Measurements from ENCODE around the gene MDFIC2. TPM values are rescaled to one million over a fixed set of nuclear protein-coding genes. Genes with fewer than 3 reads are reported as not detected.
"Not testable (repeated sequence)": the region's sequence is repeated elsewhere in the genome, so short reads cannot be mapped to it uniquely, and the experiment has no call there.

MDFIC2 gene
- total RNA-seq, 2 donors from 2014 or later = not detected

- intact Hi-C loops (cut with DNase I) = no loop called here
- ATAC-seq (no peak), DNase-seq (no peak)
Measured at GRCh38 chr3:70272798-70273197, 39.6 kb downstream of the MDFIC2 start.

DNA sequence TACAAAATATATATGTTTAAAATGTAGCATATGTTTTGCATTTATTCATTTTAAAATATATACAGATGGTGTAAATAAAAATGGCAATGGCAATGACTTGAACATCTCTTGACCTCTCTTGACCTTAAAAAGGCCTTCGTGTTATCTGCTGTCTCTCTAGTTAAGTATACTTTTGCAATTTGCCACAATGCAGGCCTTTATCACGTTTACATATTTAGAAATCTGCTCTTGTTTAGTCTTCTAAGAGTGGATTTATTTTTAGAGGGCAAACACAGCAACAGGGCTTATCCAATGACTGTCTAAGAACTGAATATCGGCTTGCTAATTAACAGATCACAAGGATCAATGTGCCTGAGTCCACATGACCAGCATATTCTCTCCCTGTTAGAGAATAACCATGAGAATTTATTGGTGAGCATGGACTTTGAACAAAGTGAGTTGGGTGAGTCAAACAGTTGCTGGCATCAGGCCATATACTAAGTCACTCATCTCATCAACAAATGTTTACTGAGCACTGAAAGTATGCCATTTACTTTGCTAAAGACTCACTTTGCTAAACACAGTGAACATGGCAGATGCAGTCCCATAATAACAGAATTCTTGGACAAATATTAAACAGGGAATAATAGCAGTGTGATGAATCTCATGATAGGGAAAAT lies 48.2 kb downstream of the MDFIC2 start:
- intact Hi-C loops (cut with DNase I) = no loop called here
- DNase-seq = no peak
- no peak for ATAC-seq

- no peak for DNase-seq
- intact Hi-C loops (cut with DNase I) = no loop called here
- no peak for ATAC-seq
Measured at GRCh38 chr3:70261283-70261682, 51.2 kb downstream of the MDFIC2 start.

- DNase-seq (no peak), ATAC-seq (no peak)
- intact Hi-C loops (cut with DNase I) = no loop called here
Measured at GRCh38 chr3:70256566-70256965, 55.9 kb downstream of the MDFIC2 start.

DNA sequence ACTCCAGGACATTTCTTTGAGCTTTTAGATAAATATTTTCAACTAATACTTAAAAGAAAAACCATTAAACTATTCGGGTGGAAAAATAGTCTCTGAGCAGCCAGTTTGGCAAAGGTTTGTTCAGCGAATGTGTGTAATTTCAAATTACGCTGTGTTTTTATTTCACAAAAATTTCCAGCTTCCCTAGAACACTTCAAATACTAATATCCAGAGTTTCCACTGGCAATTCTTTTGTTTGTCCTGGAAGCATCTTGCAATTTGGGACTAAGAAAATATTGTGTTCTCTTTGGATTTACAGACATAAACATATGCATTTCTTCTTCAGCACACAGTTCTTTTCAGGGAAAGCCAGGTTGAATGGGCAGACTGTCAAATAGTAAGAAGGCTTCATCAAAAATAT lies 61.9 kb downstream of the MDFIC2 start:
- intact Hi-C loops (cut with DNase I) = no loop called here
- no peak for ATAC-seq
- no peak for DNase-seq

DNA sequence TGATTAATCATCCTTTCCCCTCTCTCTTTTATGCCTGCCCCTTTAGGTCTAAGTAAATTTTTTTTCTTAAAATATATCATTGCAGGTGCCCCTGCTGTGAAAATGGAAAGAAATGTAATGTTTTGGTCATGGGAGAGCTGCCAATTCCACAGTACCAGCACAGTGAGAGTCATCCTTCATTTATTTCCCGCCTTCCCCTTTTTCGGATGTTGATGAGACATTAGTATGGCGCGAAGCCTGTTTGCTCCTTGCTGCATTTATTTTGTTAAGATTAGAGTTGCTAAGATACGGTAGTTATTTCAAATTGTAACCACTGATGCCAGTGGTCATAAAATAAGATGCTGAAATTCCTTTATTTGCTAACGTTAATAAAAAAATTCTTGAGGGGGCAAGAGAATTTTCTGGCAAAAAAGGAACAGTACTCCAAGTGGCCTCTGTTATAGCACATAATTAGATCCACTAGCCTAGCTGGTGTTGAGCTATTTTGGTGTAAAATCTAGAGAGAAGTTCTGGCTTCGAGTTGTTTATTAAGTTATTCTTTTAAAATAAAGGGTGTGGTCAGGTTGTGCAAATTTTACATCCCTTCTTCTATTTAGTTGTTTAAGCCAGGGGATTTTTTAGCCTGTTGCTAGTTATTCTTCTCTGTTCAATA lies 62.8 kb downstream of the MDFIC2 start:
- intact Hi-C loops (cut with DNase I) = no loop called here
- ATAC-seq (peak; percentile 27 to 98), DNase-seq (no peak)

- intact Hi-C loops (cut with DNase I) = no loop called here
- ATAC-seq (no peak), DNase-seq (no peak)
Measured at GRCh38 chr3:70248856-70249255, 63.6 kb downstream of the MDFIC2 start.

DNA sequence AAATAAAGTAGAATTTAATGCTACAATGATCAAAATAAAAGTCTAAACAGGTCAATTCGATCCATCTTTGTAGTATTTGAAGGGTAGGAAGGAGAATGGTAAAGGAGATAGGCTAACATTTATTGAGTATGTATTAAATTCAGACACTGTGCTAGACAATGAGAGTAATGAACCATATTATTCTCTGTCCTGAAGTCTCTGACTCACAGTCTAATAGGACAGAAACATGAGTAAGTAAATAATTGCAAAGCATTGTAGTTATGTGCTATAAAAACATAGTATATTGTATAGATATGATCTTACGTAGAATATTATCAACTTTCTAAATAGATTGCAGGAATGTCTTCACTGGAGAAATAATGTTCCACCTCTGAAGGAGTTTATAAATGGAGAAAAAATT lies 64.5 kb downstream of the MDFIC2 start:
- ATAC-seq (no peak), DNase-seq (no peak)
- intact Hi-C loops (cut with DNase I) = no loop called here

DNA sequence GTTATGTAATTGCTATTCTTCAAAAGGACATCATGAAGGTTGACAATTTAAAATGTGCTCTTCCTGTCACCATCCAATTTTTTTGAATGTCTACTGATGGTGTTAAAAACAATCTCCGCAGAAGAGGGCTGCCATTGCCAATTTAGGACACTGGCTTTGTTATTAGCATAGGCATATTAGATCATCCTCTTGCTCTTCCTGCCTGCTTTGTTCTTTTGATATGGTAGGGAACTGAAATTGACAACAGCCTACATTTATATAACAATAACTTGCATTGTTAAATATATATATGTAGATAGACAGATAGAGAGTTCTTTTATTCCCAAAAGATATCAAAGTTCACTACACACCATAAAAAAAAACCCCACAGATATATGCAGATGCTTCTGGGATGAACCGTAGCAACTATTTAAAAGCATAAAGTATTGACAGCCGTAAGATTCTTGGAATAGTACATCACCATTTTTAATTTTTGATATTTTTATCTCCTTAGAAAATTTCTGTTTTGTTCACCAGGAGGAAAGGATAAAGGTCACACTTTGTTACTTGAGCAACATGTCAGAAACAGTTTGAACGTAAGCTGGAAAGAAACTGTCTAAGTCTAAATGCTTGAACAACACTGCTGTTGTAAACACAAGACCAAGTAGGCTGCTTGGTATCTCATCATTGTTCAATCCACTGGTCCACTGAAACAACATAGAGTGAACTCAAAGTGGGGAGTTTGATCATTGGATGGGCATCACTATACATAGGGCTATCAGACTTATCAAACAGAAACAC lies 66.5 kb downstream of the MDFIC2 start:
- DNase-seq (no peak), ATAC-seq (no peak)
- intact Hi-C loops (cut with DNase I) = no loop called here

GRCh38 chr3:70244422-70244821 lies 68.0 kb downstream of the MDFIC2 start:
- no peak for ATAC-seq
- intact Hi-C loops (cut with DNase I) = no loop called here
- DNase-seq = no peak

DNA sequence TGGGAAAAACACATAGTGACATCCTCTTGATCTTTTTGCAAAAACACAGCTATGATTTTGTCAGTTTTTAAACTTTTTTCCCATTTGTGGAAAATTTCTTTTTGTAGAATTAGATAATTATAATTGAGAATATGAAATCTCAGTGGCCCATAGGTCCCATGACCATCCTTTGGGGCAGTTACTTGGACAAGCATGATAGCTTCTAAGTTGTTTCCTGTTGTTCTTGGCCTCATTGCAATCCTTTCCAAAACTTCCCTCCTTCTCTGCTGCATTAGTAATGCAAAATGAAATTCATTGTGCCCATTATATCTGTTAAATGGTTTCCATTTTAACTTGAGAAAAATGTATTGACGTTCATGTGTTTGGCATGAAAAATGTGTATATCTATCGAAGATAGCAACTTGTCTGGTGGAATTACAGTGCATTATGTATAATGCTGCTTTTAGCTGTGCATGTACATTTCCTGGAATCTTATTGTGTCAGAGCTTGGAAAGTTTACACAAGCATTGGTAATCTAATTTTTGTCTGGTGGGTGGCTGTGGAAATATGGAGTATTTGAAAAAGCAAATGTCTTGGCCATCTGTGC lies 70.0 kb downstream of the MDFIC2 start:
- DNase-seq (no peak), ATAC-seq (no peak)
- intact Hi-C loops (cut with DNase I) = no loop called here

- ATAC-seq (no peak), DNase-seq (no peak)
- intact Hi-C loops (cut with DNase I) = no loop called here
Measured at GRCh38 chr3:70233812-70234211, 78.6 kb downstream of the MDFIC2 start.

DNA sequence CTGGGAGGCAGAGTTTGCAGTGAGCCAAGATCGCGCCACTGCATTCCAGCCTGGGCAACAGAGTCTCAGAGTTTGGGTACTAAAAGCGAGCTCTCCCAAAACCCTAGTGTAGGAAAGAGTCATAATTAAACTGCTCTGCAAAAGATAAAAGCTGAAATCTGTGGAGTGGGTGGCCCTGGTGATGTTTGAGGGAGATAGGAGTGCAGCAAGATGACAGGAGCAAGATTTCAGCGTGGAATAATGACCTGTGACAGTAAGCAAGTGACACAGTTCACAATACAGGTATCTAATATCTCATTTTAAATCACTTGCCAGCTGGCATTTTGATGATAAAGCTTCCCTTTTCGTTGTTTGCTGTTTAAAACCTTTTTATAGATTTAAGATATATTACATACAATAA lies 79.3 kb downstream of the MDFIC2 start:
- DNase-seq = no peak
- intact Hi-C loops (cut with DNase I) = no loop called here
- no peak for ATAC-seq

- ATAC-seq = no peak
- DNase-seq = no peak
- intact Hi-C loops (cut with DNase I) = no loop called here
Measured at GRCh38 chr3:70231266-70231701, 81.2 kb downstream of the MDFIC2 start.

- DNase-seq = no peak
- intact Hi-C loops (cut with DNase I) = no loop called here
- no peak for ATAC-seq
Measured at GRCh38 chr3:70227437-70227836, 85.0 kb downstream of the MDFIC2 start.

GRCh38 chr3:70225146-70225545 lies 87.3 kb downstream of the MDFIC2 start:
- DNase-seq (no peak), ATAC-seq (no peak)
- intact Hi-C loops (cut with DNase I) = no loop called here

DNA sequence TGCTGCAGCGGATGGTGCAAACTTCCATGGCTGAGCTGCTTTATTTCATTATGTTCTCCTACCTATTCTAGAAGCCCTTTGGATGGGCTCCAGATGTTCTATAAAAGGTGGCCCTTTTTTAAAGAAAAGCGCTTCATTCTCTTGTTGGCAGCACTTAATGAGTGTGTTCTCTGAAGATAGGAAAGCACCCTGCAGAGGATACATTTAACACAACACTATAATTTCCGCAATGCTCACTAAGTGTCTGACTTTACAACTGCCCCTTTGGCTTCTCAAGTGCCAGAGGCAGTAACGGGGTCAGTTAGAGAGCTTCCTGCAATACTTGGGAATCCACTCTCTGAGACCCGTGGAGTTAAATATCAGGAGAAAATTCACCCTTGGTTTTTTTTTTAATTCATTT lies 88.1 kb downstream of the MDFIC2 start:
- no peak for ATAC-seq

DNA sequence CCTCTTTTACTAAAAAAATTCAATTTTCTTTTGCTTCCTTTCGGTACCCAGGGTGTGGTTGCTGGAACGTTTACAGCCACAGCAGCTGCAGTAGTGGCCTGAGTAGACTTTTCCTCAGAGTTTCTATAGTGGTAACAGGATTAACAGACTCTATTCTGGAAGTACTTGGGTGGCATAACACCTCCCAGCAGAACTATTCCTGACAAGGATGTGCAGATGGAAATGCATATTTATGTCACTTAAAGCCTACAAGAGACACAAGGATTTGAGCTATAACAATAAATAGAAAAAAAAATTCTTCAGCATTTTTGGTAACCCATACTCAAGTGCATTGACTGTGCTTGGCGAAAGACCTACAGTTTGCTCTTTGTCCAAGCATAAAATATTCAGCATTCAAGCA lies 94.0 kb downstream of the MDFIC2 start:
- intact Hi-C loops (cut with DNase I) = no loop called here
- no peak for DNase-seq
- ATAC-seq = no peak

More for the DNA sequence above, 88.1 kb downstream of the MDFIC2 start:
- DNase-seq = no peak
- intact Hi-C loops (cut with DNase I) = no loop called here

GRCh38 chr3:70211274-70211673 lies 101.2 kb downstream of the MDFIC2 start:
- intact Hi-C loops (cut with DNase I); ATAC-seq; DNase-seq: not testable (repeated sequence)

DNA sequence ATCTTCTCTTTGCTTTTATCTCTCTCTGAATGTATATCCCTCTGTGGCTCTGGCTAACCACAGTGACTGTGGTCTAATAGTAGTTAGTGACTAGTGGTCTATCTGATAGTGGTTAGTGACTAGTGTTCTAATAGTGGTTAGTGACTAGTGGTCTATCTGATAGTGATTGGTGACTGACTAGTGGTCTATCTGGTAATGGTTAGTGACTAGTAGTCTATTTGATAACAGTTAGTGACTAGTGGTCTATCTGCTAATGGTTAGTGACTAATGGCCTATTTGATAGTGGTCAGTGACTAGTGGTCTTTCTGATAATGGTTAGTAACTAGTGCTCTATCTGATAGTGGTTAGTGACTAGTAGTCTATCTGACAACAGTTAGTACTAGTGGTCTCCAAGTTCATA lies 110.5 kb downstream of the MDFIC2 start:
- intact Hi-C loops (cut with DNase I) = no loop called here
- ATAC-seq = no peak
- DNase-seq = no peak
